ENCODE results near the gene NRG3.

The NRG3 gene

GRCh38 chr10:82847242-82847641 is 972.2 kb downstream of the NRG3 start:
- DNase-seq = no peak

- DNase-seq = no peak
Observed at GRCh38 chr10:82850191-82850590, 975.2 kb downstream of the NRG3 start.

GRCh38 chr10:82856957-82857613 is 982.1 kb downstream of the NRG3 start:
- no peak for DNase-seq

- DNase-seq = no peak
Observed at GRCh38 chr10:82861889-82862288, 986.9 kb downstream of the NRG3 start.

- no peak for DNase-seq
Observed at GRCh38 chr10:82865366-82865765, 990.4 kb downstream of the NRG3 start.

- DNase-seq = peak; percentile 64
Observed at GRCh38 chr10:82866424-82867020, 991.5 kb downstream of the NRG3 start.

- no peak for DNase-seq
Observed at GRCh38 chr10:82867056-82867455, 992.1 kb downstream of the NRG3 start.

GRCh38 chr10:82874671-82875070 is 999.7 kb downstream of the NRG3 start:
- no peak for DNase-seq

- DNase-seq = no peak
Observed at GRCh38 chr10:82880776-82881290, 1005.8 kb downstream of the NRG3 start.

- DNase-seq = no peak
Observed at GRCh38 chr10:82882722-82883121, 1007.7 kb downstream of the NRG3 start.

- no peak for DNase-seq
Observed at GRCh38 chr10:82883603-82884002, 1008.6 kb downstream of the NRG3 start.

- no peak for DNase-seq
Observed at GRCh38 chr10:82887488-82887887, 1012.5 kb downstream of the NRG3 start.

GRCh38 chr10:82888809-82889455 is 1013.9 kb downstream of the NRG3 start:
- no peak for DNase-seq

GRCh38 chr10:82889728-82890127 is 1014.7 kb downstream of the NRG3 start:
- DNase-seq = no peak

GRCh38 chr10:82890573-82890972 is 1015.6 kb downstream of the NRG3 start:
- DNase-seq = no peak

GRCh38 chr10:82908096-82908495 is 1033.1 kb downstream of the NRG3 start:
- DNase-seq = peak; percentile 10

GRCh38 chr10:82908751-82909150 is 1033.8 kb downstream of the NRG3 start:
- no peak for DNase-seq

GRCh38 chr10:82910301-82910700 is 1035.3 kb downstream of the NRG3 start:
- DNase-seq = no peak

- DNase-seq = no peak
Observed at GRCh38 chr10:82914655-82915136, 1039.7 kb downstream of the NRG3 start.

- no peak for DNase-seq
Observed at GRCh38 chr10:82916941-82917340, 1041.9 kb downstream of the NRG3 start.

- DNase-seq = no peak
Observed at GRCh38 chr10:82918022-82918421, 1043.0 kb downstream of the NRG3 start.

GRCh38 chr10:82922046-82922445 is 1047.1 kb downstream of the NRG3 start:
- DNase-seq = no peak

- DNase-seq = peak; percentile 8
Observed at GRCh38 chr10:82922755-82923154, 1047.8 kb downstream of the NRG3 start.

- no peak for DNase-seq
Observed at GRCh38 chr10:82924711-82925110, 1049.7 kb downstream of the NRG3 start.

All from fibroblast of skin of abdomen (primary cell).